Measurements from ENCODE around the gene LLPH. TPM values are rescaled to one million over a fixed set of nuclear protein-coding genes. Genes with fewer than 3 reads are reported as not detected.
A peak's percentile ranks its signal among the peaks of the same experiment; 100 is the strongest.

Gene LLPH
- total RNA-seq, 1 donor: 5.1 TPM

GRCh38 chr12:66092559-66093269 is 37.8 kb downstream of the LLPH start:
- peak overlapping the region; percentile 30 for H2AFZ ChIP-seq (ENCODE audit: low read length)
- peaks cover 13% of the 10 kb centered on the region for H3K4me1 ChIP-seq (ENCODE audit: insufficient read depth, low read length)
- H4K20me1 ChIP-seq (ENCODE audit: insufficient read depth, low read length): no peaks in the 10 kb centered on the region
- H3K27ac ChIP-seq (ENCODE audit: low read depth, low read length): peak overlapping the region; percentile 27
- H3K36me3 ChIP-seq (ENCODE audit: insufficient read depth, low read length): no peaks in the 10 kb centered on the region
- H3K4me2 ChIP-seq (ENCODE audit: insufficient read depth, low read length): peak overlapping the region; percentile 62
- TF ChIP-seq, protein P1, sequence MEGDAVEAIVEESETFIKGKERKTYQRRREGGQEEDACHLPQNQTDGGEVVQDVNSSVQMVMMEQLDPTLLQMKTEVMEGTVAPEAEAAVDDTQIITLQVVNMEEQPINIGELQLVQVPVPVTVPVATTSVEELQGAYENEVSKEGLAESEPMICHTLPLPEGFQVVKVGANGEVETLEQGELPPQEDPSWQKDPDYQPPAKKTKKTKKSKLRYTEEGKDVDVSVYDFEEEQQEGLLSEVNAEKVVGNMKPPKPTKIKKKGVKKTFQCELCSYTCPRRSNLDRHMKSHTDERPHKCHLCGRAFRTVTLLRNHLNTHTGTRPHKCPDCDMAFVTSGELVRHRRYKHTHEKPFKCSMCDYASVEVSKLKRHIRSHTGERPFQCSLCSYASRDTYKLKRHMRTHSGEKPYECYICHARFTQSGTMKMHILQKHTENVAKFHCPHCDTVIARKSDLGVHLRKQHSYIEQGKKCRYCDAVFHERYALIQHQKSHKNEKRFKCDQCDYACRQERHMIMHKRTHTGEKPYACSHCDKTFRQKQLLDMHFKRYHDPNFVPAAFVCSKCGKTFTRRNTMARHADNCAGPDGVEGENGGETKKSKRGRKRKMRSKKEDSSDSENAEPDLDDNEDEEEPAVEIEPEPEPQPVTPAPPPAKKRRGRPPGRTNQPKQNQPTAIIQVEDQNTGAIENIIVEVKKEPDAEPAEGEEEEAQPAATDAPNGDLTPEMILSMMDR (IDR thresholded peaks at IDR 0.05; ENCODE audit: extremely low read depth, low read depth, low read length): no peak
- peak overlapping the region; percentile 11 for H3K4me3 ChIP-seq (ENCODE audit: insufficient read depth, low read length)
- no peaks in the 10 kb centered on the region for H3K27me3 ChIP-seq (ENCODE audit: insufficient read depth, low read length)
- no peaks in the 10 kb centered on the region for H3K9me3 ChIP-seq (ENCODE audit: low read depth, low read length)
- DNase-seq (ENCODE audit: insufficient read length, low spot score, missing footprints): peak; percentile 32
- no peaks in the 10 kb centered on the region for H3K79me2 ChIP-seq (ENCODE audit: insufficient read depth, low read length)

DNA sequence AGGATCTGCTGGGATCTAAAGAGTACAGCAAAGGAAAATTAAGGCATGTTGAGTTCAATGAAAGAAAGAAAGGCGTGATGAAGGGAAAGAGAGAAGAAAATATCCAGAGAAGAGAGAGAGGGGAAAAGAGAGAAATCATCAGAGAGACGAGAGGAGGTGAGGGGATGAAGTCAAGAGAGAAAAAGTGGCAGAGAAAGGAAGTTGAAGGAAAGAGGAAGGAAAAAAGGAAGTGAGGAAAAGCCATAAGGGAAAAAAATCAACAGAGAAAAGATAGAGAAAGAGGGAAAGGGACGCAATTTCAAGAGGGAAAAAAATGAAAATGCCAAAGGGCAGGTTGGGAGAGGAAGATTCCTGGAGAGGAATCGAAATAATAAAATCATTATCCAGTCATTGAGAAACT is 40.4 kb downstream of the LLPH start:
- H3K4me2 ChIP-seq (ENCODE audit: insufficient read depth, low read length): no peak overlapping the region
- H3K4me1 ChIP-seq (ENCODE audit: insufficient read depth, low read length): peaks cover 22% of the 10 kb centered on the region
- H3K27ac ChIP-seq (ENCODE audit: low read depth, low read length): no peak overlapping the region
- H3K36me3 ChIP-seq (ENCODE audit: insufficient read depth, low read length): no peaks in the 10 kb centered on the region
- no peak overlapping the region for H3K4me3 ChIP-seq (ENCODE audit: insufficient read depth, low read length)
- TF ChIP-seq, protein P1 (IDR thresholded peaks at IDR 0.05; ENCODE audit: extremely low read depth, low read depth, low read length): no peak
- H3K27me3 ChIP-seq (ENCODE audit: insufficient read depth, low read length): no peaks in the 10 kb centered on the region
- peaks cover 4% of the 10 kb centered on the region for H3K79me2 ChIP-seq (ENCODE audit: insufficient read depth, low read length)
- peak overlapping the region; percentile 36 for H2AFZ ChIP-seq (ENCODE audit: low read length)
- DNase-seq (ENCODE audit: insufficient read length, low spot score, missing footprints): no peak
- H3K9me3 ChIP-seq (ENCODE audit: low read depth, low read length): no peaks in the 10 kb centered on the region
- no peaks in the 10 kb centered on the region for H4K20me1 ChIP-seq (ENCODE audit: insufficient read depth, low read length)

DNA sequence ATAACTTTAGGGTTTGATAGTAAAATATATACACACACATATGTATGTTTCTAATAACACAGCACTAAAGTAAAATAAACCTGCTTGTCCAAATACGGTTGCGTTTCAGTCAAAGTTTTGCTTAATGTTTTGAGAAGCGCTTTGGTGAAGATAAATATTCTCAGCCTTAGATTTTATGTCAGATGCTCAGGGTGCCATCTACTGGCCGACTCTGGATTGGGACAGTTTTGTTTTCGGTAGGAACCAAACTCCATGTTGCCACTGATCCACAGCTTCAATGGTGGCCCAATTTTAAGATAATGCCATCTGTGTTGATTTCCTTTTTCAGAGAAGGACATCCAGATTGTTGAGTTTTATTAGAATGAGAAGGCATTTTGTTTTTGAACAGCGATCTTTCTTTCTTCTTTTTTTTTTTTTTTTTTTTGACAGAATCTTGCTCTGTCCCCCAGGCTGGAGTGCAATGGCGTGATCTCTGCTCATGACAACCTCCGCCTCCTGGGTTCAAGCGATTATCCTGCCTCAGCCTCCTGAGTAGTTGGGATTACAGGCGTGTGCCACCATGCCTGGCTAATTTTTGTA is 43.1 kb downstream of the LLPH start:
- TF ChIP-seq, protein P1 (IDR thresholded peaks at IDR 0.05; ENCODE audit: extremely low read depth, low read depth, low read length): peak; percentile 92
- Histone ChIP-seq H2AFZ (ENCODE audit: low read length) (peak overlapping the region; percentile 67), H3K36me3 (ENCODE audit: insufficient read depth, low read length) (no peaks in the 10 kb centered on the region), H4K20me1 (ENCODE audit: insufficient read depth, low read length) (no peaks in the 10 kb centered on the region), H3K79me2 (ENCODE audit: insufficient read depth, low read length) (peaks cover 4% of the 10 kb centered on the region), H3K4me2 (ENCODE audit: insufficient read depth, low read length) (peak overlapping the region; percentile 84), H3K9me3 (ENCODE audit: low read depth, low read length) (no peaks in the 10 kb centered on the region), H3K4me1 (ENCODE audit: insufficient read depth, low read length) (peaks cover 14% of the 10 kb centered on the region), H3K4me3 (ENCODE audit: insufficient read depth, low read length) (peak overlapping the region; percentile 58), H3K27me3 (ENCODE audit: insufficient read depth, low read length) (no peaks in the 10 kb centered on the region), H3K27ac (ENCODE audit: low read depth, low read length) (peak overlapping the region; percentile 52)
- peak; percentile 52 for DNase-seq (ENCODE audit: insufficient read length, low spot score, missing footprints)

- Histone ChIP-seq H3K27me3 (ENCODE audit: insufficient read depth, low read length) (no peaks in the 10 kb centered on the region), H3K4me1 (ENCODE audit: insufficient read depth, low read length) (peaks cover 9% of the 10 kb centered on the region), H3K36me3 (ENCODE audit: insufficient read depth, low read length) (no peaks in the 10 kb centered on the region), H4K20me1 (ENCODE audit: insufficient read depth, low read length) (no peaks in the 10 kb centered on the region), H3K4me3 (ENCODE audit: insufficient read depth, low read length) (no peak overlapping the region), H3K4me2 (ENCODE audit: insufficient read depth, low read length) (no peak overlapping the region), H3K79me2 (ENCODE audit: insufficient read depth, low read length) (peaks cover 4% of the 10 kb centered on the region), H3K27ac (ENCODE audit: low read depth, low read length) (no peak overlapping the region), H3K9me3 (ENCODE audit: low read depth, low read length) (no peaks in the 10 kb centered on the region), H2AFZ (ENCODE audit: low read length) (peak overlapping the region; percentile 63)
- no peak for DNase-seq (ENCODE audit: insufficient read length, low spot score, missing footprints)
- TF ChIP-seq, protein P1 (IDR thresholded peaks at IDR 0.05; ENCODE audit: extremely low read depth, low read depth, low read length): no peak
Observed at GRCh38 chr12:66085998-66086397, 44.6 kb downstream of the LLPH start.
